ENCODE measurements around the gene BIRC7. TPM values are rescaled to one million over a fixed set of nuclear protein-coding genes. Genes with fewer than 3 reads are reported as not detected.

Gene BIRC7
- total and polyA plus RNA-seq, 2 donors (not counting 3 experiments of a cell fraction or from before 2014, with no cell fraction given), result not detected

- peak overlapping the region; percentile 84 for H3K4me2 ChIP-seq (ENCODE audit: insufficient read depth, low read length)
- peak overlapping the region; percentile 82 to 89 (median 87) for H3K4me3 ChIP-seq (replicated peaks in 1 of 3; ENCODE audit: insufficient read depth in 1 of 3, low read depth in 1 of 3, low read length in 3 of 3)
- peaks cover 0 to 22% of the 10 kb centered on the region in 2 experiments for H3K36me3 ChIP-seq (ENCODE audit: control insufficient read depth in 2 of 2, extremely low read depth in 1 of 2, insufficient read depth in 2 of 2, low read length in 2 of 2)
- peak overlapping the region; percentile 28 for H2AFZ ChIP-seq (ENCODE audit: low read depth, low read length)
- no peaks in the 10 kb centered on the region for H3K27me3 ChIP-seq (ENCODE audit: control insufficient read depth in 2 of 2, insufficient read depth in 2 of 2, low read length in 2 of 2)
- no peaks in the 10 kb centered on the region for H3K9me3 ChIP-seq (replicated peaks; ENCODE audit: control insufficient read depth, insufficient read depth, low read length)
- peaks cover 6% of the 10 kb centered on the region for H3K4me1 ChIP-seq (ENCODE audit: control insufficient read depth, extremely low read depth, insufficient read depth, low read length)
- peak; percentile 19 for DNase-seq (ENCODE audit: low read depth, low spot score)
- peak; percentile 37 for FAIRE-seq
- BruUV-seq (replicated peaks), result no TSS peak
- dilution Hi-C loops (cut with MboI; ENCODE audit: extremely low pct_ligation_motif_present, low sequenced_read_pairs) (no loop called here), intact Hi-C loops (cut with micrococcal nuclease) (loop anchor here (5.0 kb wide), 1 partner anchor 36 kb away; the partner anchor contains the start of gene BIRC7)
- POLR2A ChIA-PET, result interaction anchor here (1.1 kb wide), 1 partner anchor 11 kb away, joined by 3 read pairs; no protein-coding TSS in a partner anchor
- H3K79me2 ChIP-seq (ENCODE audit: control insufficient read depth, insufficient read depth, low read length), result peaks cover 47% of the 10 kb centered on the region
- H3K9me1 ChIP-seq (replicated peaks; ENCODE audit: control insufficient read depth, extremely low read depth, insufficient read depth, low read length), result no peaks in the 10 kb centered on the region
- H4K20me1 ChIP-seq (replicated peaks; ENCODE audit: control insufficient read depth, extremely low read depth, insufficient read depth, low read length), result no peaks in the 10 kb centered on the region
- no peak for TF ChIP-seq MAX (IDR thresholded peaks at IDR 0.05; ENCODE audit: insufficient read depth, insufficient read length)
- TF ChIP-seq MYC (IDR thresholded peaks at IDR 0.05; ENCODE audit: low read depth, low read length), result no peak
- TF ChIP-seq JUN (IDR thresholded peaks at IDR 0.05; ENCODE audit: borderline replicate concordance, insufficient read depth, insufficient read length, low read depth), result no peak
- no peak for TF ChIP-seq POLR2A (IDR thresholded peaks at IDR 0.05; ENCODE audit: low read depth, low read length)
- TF ChIP-seq EZH2 (IDR thresholded peaks at IDR 0.05; ENCODE audit: borderline replicate concordance, low read depth, low read length, severe bottlenecking), result no peak
- TF ChIP-seq POLR2AphosphoS5 (IDR thresholded peaks at IDR 0.05; ENCODE audit: insufficient read depth, low read depth, low read length), result no peak
- no peak for TF ChIP-seq GATA2 (IDR thresholded peaks at IDR 0.05; ENCODE audit: insufficient read depth, insufficient read length, low read depth, low read length)
- TF ChIP-seq CTCF (IDR thresholded peaks at IDR 0.05; ENCODE audit: extremely low read depth in 1 of 2, insufficient read depth in 1 of 2, low read depth in 1 of 2, low read length in 2 of 2), result no peak
- TF ChIP-seq FOS (IDR thresholded peaks at IDR 0.05; ENCODE audit: borderline replicate concordance, insufficient read depth, low read length), result no peak
- CTCF ChIA-PET, result interaction anchor here (0.7 to 3.5 kb wide), 5 partner anchors 11 to 223 kb away, joined by 3 to 25 read pairs (median 4); no protein-coding TSS in a partner anchor
- peak overlapping the region; percentile 64 for H3K27ac ChIP-seq (ENCODE audit: insufficient read depth, low read depth, low read length)
- H3K9ac ChIP-seq (replicated peaks; ENCODE audit: extremely low read depth, insufficient read depth, low read length), result peak overlapping the region; percentile 91
Measured at GRCh38 chr20:63273059-63273579, 37.4 kb downstream of the BIRC7 start.

Data from endothelial cell of umbilical vein (primary cell).